NCI-H226 (cell line): ENCODE data around the gene LAMB1.

Experiments used
- DNase-seq: peaks from one replicate; pipeline ENCODE4 v3.0.0-alpha.2; 2015

Gene LAMB1

DNA sequence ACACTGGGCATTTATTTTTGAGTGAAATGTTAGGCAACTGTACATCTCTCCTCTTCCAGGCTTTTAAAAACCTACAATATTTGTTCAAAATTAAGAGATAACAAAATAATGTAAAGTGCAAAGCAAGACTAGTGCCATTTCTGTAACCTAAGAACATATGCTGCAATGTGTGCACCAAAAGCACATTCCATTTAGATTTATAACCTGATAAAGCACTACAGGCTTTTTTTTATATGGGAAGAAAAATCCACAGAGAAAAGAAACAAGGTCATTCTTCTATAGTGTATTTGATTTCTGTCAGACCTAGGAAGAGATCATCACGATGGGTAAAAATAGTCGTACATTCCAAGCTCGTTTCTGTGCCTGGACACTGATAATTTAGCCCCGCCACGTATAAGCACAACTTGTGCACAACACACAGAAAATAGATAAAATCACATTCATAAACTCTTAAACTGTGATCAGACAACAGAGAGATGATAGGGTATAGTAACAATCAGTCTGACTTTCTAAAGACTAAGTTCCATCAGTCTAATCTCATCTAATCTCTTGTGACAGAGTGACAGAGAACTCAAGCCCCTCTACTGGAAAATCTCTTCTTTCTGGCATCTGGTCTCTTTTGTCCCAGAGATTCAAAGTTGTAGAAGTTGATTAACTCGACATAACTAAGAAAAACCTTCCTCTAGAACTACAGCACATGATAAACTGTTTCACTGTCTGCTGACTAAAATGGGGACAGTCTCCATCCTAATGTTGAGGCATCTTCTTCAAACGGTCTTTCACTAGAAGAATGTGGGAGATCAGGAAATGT, 6.7 kb downstream of the LAMB1 start:
- DNase-seq, result no peak

DNA sequence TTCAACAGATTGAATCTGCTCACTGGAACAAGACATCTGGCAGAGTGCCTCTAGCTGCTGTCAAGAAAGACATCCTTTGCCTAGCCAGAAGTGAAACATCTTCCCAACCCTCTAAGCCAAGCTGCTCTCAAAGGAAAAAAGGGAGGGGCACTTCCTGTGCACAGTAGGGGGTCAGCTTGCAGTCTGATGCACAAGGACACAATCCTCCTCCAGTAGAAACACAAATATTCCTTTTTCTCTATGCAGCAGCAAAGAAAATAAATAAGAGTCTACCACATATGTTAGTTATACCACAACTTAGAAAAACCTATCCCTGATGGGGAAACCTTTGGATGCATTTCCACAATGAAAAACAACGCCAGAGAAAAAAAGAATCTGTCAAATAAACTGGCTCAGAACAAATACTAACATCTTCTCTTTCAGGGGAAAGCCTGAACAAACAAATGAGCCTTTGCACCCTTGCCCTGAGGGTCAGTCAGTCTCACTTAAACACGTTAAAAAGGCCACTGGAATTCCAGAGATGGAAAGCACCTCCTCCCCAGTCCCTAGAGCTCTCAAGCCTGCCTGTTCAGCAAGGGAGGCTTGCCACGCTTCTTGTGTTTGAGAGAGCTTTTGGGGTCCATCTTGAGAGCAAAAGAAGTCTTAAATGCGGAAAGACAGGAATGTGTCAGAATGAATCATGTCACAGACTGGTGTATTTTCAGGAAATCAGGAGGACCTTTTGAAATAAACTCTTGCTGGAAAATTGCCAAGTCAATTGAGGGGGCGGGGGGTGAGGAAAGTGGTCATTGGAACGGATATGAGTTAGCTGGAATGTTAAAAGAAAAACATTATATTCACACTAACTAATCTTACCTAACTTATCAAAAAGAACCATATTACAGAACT, 7.5 kb downstream of the LAMB1 start:
- DNase-seq, result peak; percentile 72

DNA sequence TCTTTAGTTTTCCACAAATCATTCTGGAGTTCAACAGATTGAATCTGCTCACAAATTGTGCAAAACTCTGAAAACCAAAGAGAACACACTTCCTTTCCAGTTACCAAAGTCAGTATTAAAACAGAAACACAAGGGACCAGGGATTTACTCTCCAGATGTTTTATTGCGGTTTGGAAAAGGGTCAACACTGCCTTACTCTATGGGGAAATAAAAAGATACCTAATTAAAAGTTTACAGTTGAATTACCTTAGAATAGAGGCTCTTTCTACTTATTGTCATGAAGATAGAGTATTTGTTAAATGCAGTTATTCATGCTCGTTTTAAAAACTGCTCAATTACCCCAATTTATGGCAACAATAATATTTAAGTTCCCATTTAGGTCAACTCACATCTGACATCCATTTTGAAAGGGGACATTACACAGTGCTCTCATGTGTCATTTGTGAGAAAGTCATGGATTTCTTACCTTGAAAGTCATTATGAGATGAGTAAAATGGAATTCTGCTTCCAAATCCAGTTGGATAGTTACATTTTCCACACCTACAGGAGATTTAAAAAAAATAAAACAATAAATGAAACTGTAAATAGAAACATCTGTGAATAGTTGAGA, 8.4 kb downstream of the LAMB1 start:
- no peak for DNase-seq

DNA sequence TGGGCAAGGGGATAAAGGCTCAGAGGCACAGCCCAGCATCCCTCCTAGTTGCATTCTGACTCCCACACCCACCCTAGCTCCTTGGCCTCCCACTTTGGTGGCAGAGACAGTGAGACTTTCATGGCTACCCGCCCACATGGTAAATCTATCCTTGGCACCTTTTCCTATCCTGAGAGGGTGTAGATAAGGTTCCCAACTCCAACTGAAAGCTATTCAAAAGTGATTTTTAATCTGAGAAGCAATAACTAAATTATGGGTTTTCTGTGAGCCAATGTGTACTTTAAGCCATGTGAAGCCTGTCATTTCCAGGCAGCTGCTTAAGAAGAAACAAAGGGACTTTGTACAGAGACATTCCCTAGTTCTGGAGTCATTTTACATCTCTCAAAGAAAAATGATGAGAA, 9.1 kb downstream of the LAMB1 start:
- DNase-seq, result no peak

DNA sequence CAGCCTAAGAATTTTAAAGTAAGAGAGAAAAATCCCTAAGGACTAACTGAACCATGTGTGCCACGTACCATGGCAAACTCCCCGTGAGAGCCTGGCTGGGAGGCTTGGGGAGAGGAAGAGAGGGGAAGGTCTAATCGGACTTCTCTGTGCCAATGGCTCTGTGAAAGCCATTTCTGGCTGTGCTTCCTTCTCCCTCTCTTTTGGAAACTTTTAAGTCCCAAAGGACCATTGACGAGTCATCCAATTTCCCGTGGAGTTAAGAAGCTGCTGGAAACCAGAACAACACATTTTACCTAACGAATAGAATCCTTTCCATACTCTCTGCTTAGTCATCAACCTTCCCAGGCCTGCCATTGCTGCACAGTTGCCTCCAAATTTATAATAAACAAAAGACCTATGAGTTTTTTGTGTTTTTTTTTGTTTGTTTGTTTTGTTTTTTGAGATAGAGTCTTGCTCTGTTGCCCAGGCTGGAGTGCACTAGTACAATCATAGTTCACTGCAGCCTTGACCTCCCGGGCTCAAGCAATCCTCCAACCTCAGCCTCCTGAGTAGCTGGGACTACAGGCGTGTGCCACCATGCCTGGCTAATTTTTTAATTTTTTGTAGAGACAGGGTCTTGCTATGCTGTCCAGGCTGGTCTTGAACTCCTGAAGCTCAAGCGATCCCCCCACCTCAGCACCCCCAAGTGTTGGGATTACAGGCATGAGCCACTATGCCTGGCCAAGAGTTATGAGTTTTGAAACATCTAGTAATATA, 13.2 kb downstream of the LAMB1 start:
- DNase-seq, result no peak

DNA sequence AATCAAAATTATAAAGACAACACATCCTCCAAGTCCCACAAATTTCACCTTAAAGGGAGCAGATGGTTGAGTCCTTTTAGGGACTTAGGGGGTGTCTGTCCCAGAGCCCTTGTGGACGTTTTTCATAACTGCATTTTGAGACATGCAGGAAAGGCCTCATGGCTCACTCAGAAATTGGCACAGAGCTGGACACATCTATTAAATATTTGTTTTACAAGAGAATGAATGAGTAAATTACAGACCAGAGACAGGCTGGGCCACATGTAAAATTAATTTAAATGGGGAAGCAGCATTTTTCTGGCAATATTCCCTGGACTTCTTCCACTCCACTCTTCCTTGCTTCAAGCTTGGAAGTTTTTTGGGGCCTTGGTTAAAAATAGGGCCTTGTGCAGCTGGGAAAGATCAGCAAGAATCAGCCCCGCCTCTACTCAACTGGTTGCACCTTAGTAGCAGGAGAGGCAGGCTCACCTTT, 20.0 kb downstream of the LAMB1 start:
- DNase-seq, result no peak

DNA sequence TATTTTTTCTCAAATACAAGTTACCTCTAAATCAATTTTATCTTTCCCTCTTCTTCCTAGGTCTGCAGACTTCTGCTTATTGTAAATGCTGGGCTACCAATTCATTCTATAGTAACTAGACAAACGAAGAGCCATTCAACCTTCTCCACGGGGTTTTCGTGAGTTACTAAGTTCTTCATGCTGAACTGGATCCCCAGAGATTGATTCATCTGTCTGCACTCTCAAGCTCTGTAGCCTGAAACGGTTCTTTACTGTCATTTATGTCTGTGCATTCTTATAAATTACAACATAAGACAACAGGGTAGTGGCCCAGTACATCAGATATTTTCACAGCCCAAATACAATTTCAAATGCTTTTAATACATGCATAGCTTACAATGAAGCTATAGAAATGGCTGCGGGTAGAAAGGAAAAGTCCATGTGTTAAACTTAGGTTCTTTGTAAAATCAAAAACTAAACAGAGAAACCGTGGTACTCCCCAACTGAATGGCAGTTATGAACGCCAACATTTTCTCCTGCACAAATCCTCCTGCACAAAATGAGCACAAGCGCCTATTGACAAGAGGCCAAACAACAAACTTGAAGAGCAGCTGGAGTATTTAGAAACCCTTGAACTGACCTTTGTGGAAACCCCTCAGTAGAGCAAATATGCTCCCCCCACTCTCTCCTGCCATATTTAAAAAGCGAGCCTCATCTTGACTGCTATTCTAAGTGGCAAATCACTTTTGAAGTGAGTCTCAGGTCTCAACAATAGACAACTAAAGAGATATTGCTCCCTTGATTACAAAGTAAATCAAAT, 20.7 kb downstream of the LAMB1 start:
- DNase-seq, result no peak

DNA sequence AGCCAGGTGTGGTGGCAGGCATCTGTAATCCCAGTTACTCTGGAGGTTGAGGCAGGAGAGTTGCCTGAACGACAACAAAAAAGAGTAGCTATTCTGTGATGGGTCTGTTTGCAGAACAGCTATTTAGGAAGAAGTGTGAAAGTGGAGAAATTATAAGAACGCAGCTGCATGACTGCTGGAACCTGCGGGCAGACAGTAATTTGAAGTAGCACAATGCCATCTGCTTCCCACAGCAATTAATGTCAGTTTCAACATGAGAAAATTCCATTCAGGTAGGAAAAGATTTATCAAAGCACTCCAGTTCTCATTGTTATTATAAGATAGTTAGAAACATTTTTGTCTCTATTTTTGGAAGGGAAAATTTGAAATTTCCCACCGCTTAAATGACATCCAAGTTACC, 21.5 kb downstream of the LAMB1 start:
- DNase-seq, result no peak

DNA sequence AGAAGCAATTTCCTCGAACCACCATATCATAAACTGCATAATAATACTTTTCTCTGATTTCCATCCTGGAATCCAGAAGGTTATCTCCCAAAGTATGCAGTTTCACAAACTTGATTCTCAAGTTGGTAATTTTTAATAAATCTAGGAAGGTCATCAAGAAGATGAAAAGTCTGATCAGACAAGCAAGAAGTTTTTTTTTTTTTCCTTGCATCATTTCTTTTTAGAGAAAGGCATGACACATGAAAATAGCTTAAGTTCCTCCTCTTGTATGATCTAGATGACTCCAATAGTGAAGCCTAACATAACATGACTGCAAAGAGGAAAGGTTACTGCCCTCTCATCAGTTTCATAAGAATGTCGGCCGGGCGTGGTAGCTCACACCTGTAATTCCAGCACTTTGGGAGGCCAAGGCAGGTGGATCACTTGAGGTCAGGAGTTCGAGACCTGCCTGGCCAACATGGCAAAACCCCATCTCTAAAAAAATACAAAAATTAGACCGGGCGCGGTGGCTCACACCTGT, 22.2 kb downstream of the LAMB1 start:
- DNase-seq, result no peak

DNA sequence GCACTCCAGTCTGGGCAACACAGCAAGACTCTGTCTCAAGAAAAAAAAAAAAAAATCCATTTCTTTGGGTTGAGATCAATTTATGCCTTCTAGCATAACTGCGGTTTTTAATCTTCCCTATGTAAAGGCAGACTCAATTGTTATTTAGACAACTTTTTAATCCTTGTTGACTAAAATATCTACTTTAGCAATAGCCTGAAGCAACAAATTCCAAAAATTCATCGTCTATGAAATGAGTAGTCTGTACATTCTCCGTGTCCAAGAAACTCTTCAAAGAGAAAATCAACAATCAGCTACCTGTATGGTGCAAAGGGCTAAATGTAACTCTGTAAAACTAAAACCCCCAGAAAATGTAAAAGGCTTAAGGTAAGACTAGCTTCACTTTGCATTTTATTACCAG, 22.8 kb downstream of the LAMB1 start:
- DNase-seq, result no peak

DNA sequence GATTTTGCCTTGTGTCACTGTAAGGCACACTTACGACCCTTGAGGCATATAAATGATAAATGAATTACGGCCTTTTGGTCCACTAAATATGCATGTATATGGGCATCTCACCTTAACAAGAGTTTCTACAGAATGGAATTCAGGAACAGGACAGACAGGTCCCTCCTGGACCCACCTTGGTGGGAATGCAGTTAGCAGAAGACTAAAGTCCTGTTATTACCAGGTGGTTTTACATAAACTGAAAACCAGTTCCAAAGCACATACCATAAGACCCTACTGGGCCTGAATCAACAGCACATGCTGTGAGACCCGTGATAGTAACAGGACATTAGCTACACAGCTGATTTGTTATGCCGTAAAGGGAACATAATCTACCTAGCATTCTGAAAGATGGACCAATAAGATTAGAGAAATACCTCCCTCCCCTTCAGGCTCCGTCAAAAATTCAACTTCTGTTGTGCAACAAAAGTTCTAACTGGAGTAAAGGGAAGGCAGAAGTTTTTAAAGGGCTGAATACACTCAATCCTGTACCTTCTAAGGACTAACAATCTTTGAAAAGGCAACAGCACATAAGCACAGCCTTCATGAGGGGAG, 24.0 kb downstream of the LAMB1 start:
- no peak for DNase-seq

DNA sequence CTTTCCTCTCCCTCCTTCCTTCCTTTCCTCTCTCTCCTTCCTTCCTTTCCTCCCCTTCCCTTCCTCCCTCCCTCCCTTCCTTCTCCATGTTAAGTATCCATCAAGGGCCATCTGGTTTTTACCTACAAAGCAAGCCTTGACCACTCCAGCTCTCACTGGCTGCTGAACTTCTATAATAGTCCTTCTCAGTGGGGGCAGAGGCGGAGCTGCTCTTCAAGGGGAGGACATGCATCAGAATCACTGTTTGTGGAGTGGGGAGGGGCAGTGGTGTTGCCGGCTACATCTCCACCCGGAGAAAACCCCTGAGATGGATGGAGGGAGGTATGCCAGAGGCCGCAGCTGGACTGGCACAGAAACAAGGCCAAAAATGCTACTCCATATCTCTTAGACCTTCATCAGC, 25.9 kb downstream of the LAMB1 start:
- no peak for DNase-seq

DNA sequence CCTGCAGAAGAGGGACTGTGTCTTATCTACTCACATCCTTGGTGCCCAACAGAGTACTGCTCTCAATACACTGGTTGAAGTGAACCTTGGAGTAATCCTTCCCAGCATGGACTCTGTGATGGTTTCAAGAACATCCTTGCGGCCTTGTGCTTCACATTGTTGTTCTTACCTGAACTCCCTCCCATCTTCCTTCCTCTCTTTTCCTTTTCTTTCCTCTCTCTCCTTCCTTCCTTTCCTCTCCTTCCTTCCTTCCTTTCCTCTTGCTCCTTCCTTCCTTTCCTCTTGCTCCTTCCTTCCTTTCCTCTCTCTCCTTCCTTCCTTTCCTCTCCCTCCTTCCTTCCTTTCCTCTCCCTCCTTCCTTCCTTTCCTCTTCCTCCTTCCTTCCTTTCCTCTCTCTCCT, 26.3 kb downstream of the LAMB1 start:
- DNase-seq, result no peak

DNA sequence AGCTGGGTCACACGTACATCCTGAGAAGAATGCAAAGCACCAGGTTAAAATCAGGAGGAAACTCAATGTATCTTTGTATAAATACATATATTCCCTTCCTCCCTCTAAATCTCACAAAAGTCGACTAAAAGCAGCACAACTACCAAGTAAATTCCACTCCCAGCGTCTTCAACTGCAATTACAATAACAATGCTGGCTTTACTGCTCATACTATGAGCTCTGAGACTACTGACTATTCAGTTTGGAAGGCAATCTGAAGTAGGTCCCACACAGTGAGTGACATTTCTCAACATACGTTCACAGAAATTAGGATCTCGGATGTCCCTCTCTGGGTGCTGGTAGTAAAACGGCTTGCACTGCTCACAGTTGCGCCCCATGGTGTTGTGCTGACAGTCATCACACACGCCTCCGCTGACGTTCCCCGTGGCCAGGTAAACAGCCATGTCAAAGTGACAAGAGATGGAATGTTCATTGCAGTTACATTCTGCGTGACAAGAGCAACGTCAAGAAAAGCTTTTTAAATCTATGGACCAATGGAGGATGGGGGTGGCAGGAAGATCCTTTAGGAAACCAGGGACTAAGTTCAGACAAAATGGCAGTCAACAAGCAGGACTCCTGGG, 27.5 kb downstream of the LAMB1 start:
- no peak for DNase-seq

DNA sequence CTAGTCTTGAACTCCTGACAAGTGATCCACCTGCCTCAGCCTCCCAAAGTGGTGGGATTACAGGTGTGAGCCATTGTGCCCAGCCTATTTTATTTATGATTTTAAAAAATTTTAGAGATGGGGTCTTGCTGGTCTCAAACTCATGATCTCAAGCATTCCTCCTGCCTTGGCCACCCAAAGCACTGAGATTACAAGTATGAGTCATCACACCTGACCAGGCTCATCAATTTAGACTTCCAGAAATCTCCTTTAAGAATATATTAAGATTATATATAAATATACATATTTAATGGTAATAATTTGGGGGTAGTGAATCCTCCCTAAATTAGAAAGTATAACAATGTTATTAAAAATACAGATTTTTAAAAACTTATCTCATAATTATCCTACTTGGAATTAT, 29.1 kb downstream of the LAMB1 start:
- no peak for DNase-seq

DNA sequence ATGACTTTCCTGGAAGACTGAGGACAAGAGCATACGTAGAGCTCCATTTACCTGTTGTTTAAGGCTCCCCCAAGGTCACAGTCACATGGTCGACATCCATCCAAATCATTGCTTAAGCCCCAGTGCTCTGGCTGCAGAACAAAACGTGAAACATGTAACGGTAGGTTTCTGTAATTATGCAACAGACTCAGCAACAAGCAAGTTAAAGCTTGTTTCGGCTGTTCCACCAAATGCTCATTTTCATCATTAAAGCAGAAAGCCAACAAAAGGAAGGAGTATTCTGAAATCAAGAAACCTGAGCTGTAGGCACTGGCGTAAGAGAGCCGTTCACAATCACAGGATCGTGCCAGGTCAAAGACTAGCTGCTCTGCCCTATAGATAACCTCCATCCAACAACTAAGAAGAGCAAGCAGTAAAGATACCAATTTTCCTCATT, 30.0 kb downstream of the LAMB1 start:
- no peak for DNase-seq

DNA sequence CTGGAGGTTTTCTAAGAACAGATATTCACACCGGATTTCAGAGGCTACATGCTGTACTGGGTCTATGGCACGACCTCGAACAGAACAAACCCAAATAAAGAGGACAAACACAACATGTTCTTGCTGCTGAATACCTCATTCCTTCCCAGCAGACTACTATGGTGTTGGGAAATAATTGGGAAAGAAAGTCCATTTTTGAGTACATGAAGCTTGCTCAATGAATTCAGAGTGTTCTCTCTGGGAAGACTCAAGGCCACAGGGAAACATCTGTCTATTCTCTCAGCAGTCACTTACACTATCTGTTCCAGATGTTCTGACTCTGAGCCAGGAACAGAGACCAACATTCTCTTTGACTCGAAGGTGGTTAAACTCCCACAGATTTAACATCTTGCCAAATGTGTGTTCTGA, 30.9 kb downstream of the LAMB1 start:
- peak; percentile 32 for DNase-seq

DNA sequence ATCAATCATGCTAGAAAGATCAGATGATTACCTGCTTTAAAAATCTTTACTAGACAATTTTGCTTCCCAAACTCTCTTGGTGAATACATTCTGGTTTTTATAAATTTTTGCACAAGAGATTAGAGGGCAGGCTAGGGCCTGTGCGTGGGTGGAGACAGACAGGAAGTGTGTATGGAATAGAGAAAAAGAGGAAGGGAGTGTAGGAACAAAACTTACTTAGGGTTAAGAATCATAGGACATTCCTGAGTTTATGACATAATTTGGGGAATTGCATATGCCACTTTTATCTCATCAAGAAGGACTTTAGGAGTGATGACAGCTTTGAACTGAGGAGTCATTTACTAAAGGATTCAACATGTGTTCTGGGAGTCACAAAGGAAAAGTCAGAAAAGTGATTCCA, 31.3 kb downstream of the LAMB1 start:
- DNase-seq, result peak; percentile 64

DNA sequence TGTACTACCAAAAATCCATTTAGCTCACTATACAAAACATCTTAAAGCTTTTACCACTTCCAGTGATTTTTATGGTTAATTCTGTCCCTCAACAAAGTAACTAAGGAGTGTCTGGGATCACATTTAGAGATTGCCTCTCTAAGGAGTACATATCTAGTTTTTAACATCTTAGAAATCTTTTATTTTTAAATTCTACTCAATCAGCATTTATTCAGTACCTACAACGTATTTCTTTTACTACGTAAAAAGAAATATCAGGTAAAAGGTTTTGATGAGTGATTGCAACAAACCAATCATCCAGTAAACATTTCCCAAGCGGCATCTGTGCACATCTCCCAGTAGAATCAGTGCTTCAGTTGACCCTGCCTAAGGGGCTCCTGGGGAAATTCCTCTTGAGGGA, 31.9 kb downstream of the LAMB1 start:
- no peak for DNase-seq

DNA sequence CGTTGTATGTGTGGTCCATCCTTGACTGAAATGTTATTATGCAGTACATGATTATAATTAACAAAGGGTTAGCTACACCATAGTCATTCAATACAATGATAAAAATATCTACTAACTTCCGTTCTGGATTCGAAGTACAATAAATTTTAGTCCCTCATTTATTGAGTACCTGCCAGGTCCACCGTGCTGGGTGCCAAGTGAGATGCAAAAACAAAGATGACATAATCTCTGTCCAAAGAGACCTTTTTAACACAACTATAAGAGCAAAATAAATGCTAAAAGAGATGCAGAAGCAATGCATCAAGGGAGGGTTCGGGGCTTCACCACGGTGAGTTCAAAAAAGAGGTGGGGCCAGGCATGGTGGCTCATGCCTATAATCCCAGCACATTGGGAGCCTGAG, 33.1 kb downstream of the LAMB1 start:
- no peak for DNase-seq

DNA sequence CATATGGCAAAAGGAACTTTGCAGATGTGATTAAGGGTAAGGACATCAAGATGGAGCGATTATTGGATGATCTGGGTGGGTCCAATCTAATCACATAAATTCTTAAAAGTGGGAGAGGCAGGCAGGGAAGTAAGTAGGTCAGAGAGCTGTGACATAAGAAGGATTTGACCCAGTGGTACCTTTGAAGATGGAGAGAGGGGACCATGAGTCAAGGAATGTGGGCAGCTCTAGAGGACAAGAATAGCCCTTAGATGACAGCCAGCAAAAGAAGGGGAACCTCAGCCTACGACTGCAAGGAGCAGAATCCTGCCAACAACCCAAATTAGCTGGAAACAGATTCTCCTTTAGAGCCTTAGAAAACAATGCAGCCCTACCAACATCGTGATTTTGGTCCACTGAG, 34.5 kb downstream of the LAMB1 start:
- DNase-seq, result no peak
